ENCODE results near the gene MRTFA.
A peak's percentile ranks its signal among the peaks of the same experiment; 100 is the strongest.

The MRTFA gene

DNA sequence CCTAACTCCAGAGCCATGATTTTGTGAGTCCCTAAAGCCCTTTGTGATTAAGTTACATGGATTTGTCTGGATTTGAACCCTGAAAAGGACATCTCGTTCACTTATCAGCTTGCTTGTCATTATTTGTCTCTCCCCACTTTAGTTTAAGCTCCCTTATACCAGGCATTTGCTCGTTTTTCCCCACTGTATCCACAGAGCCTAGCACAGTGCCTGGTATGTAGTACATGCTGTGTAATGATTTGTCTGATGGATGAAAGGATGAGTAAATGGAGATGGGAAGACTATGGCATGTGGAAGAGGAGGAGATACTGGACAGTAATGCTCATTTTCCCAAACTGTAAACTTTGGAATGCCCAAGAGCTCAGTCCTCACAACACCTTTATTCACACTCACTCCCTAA is 33.5 kb upstream of the MRTFA start:
- TF ChIP-seq GATA3 (IDR thresholded peaks at IDR 0.05; ENCODE audit: low read depth, low read length) = no peak
- TF ChIP-seq GATA2 (IDR thresholded peaks at IDR 0.05; ENCODE audit: low read depth, low read length) = no peak

DNA sequence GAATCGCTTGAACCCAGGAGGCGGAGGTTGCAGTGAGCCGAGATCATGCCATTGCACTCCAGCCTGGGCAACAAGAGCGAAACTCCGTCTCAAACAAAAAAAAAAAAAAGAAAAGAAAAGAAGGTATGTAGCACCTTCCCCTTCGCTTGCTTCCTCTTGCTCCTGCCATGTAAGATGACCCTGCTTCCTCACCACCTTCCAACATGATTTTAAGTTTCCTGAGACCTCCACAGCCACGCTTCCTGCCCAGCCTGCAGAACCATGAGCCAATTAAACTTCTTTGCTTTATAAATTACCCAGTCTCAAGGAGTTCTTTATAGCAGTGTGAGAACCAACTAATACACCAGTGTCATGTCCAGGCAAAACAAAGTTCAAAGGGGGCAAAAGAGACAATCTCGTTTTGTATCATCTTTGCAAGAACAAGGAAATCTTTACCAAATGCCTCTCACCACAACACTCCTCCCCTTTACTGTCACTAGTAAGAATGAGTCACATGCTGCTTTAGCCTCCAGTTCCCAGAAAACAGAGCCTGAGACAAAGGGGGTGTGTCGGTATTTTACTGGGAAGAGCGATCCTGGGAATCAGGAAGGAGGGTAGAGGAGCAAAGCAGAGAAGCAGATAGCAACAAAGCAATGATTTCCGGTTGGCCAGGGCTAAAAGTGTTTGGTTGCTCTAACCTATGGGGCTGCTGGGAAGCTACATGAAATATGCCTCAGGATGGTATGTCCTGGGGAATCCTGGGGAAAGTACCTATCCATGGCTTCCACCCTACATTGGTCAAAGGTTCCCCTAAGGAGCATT is 32.3 kb upstream of the MRTFA start:
- TF ChIP-seq GATA3 (IDR thresholded peaks at IDR 0.05; ENCODE audit: low read depth, low read length) (no peak), GATA2 (IDR thresholded peaks at IDR 0.05; ENCODE audit: low read depth, low read length) (no peak)

DNA sequence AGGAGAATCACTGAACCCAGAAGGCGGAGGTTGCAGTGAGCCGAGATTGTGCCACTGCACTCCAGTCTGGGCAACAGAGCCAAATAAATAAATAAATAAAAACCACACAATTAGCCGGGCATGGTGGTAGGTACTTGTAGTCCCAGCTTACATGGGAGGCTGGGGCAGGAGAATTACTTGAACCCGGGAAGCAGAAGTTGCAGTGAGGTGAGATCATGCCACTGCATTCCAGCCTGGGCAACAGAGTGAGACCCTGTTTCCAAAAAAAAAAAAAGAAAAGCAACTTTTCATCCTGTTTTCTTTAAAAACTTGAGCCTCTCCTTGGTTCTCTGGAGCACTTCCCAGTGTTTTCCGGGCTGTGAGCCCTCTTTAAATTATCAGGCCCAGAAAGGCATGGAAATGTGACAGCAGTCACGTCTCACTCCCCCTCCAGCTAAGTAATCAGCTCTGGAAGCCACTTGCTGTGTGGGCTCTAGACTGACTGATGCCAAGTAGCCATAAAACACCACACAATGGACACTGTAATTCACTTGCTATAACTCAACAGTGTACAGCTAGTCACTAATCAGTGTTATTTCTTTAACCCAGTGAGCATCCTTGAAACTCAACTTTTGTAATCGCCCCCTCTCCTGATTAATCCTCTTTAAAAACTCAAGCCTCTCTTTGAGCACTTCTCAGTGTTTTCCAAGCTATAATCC is 29.8 kb upstream of the MRTFA start:
- TF ChIP-seq GATA2 (IDR thresholded peaks at IDR 0.05; ENCODE audit: low read depth, low read length) (no peak), GATA3 (IDR thresholded peaks at IDR 0.05; ENCODE audit: low read depth, low read length) (no peak)

DNA sequence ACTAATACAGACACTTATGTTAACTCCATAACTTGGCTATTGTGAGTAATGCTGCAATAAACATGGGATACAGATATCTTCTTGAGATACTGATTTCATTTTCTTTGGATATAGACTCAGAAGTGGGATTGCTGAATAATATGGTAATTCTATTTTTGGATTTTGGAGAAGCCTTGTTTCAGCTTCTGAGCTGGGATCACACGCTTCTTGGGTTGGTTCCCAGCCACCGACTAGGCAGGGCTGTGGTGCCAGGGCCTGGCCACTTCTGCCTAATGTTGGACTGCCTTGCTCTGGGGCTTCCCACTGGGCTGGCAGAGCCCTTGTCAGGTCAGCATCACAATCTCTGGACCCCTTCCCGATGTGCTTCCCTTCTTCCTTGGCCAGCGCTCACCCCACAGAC is 28.8 kb upstream of the MRTFA start:
- no peak for TF ChIP-seq GATA3 (IDR thresholded peaks at IDR 0.05; ENCODE audit: low read depth, low read length)
- TF ChIP-seq GATA2 (IDR thresholded peaks at IDR 0.05; ENCODE audit: low read depth, low read length) = no peak

DNA sequence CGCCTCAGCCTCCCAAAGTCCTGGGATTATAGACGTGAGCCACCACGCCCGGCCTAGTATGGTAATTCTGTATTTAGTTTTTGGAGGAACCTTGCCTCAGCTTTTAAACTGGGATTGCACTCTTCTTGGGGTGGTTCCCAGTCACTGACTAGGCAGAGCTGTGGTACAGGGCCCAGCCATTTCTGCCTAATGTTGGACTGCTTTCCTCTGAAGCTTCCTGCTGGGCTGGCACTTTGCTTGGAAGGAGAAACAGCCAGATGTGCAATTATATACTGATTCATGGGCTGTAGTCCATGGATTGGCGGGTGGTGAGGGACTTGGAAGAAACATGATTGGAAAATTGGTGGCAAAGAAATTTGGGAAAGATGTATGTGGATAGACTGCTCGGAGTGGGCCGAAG is 25.2 kb upstream of the MRTFA start:
- no peak for TF ChIP-seq GATA3 (IDR thresholded peaks at IDR 0.05; ENCODE audit: low read depth, low read length)
- TF ChIP-seq GATA2 (IDR thresholded peaks at IDR 0.05; ENCODE audit: low read depth, low read length) = no peak

DNA sequence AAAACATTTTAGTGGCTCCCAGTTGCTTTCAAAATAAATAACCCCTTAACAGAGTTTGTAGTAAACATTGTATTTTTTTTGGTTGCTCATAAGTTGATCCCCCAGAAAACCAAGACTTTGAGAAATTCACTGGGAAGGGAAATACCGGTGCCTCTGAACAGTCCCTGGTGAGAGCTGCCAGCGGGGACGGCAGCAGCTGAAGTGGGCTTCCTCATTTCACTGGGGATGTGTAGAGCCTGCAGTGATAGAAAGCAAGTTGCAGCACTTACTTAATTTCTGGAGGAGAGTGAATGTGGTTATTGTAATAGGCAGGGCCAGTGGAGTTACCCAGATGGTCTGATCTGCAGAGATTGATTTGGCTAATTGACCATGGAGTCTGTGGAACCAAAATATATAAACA is 24.2 kb upstream of the MRTFA start:
- TF ChIP-seq GATA2 (IDR thresholded peaks at IDR 0.05; ENCODE audit: low read depth, low read length) (no peak), GATA3 (IDR thresholded peaks at IDR 0.05; ENCODE audit: low read depth, low read length) (no peak)

DNA sequence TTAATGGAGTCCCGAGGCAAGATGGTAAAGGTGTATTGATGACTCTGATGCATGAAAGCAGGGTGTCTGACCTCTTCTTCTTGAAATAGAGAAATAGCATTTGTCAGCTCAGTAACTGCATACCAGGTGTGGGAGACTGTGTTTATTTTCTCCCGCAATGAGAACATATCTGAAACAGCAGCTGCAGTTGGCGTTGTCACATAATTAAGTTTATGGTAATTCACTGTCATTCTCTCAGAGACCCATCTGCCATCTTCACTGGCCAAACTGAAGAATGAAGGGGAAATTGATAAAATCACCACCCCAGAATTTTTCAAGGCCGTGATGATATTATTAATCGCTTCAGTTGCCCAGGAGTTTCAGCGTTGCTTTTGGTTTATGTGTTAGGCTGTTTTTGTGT is 22.6 kb upstream of the MRTFA start:
- TF ChIP-seq GATA2 (IDR thresholded peaks at IDR 0.05; ENCODE audit: low read depth, low read length) = no peak
- TF ChIP-seq GATA3 (IDR thresholded peaks at IDR 0.05; ENCODE audit: low read depth, low read length) = no peak

DNA sequence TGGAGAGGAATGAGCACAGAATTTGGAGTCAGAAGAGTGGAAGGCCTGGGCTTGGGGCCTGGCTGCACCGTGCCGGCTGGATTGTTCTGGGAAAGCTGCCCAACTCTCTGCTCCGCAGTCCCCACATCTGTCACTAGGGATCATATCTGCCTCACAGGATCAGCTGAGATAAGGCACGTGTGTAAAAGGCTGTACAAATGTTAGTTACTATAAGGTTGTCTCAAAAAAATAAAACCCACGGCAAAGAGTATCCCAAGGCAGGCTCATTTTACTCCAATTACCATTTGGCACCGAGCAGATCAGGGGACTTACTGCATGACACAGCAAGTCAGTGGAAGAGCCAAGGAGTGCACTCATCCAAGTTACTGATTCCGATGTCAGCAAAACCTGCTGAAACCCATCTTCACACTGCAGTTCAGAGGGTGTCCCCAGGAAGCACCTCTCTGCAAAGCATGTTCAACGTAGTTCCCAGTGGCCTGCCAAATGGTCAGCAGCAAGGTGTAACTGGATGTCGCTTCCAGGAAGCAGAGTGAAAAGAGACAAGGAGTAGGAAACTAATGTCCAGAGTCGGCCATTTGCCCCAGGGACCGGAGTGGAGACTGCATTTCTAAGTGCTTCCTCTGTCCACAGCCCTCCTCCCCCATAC is 18.1 kb upstream of the MRTFA start:
- TF ChIP-seq GATA2 (IDR thresholded peaks at IDR 0.05; ENCODE audit: low read depth, low read length) (peak; percentile 86), GATA3 (IDR thresholded peaks at IDR 0.05; ENCODE audit: low read depth, low read length) (peak; percentile 59)

DNA sequence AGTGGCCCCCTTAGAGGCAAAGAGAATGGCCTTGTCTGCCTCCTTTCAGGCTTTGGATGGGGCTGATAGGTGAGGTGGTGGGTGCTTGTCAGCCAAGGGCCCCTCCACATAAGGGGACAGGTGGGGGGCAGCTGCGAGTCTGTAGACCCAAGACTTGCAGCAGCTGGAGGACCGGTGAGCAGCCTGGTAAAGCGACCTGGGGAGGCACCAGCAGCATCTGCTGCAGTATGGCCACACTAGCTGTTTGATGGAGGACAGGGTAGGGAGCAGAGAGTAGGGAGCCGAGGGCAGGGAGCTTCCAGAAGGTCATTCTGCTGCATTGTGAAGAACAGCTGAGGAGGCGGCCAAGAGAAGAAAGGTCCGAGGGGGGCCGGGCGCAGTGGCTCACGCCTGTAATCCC is 16.8 kb upstream of the MRTFA start:
- TF ChIP-seq GATA3 (IDR thresholded peaks at IDR 0.05; ENCODE audit: low read depth, low read length) (no peak), GATA2 (IDR thresholded peaks at IDR 0.05; ENCODE audit: low read depth, low read length) (no peak)

DNA sequence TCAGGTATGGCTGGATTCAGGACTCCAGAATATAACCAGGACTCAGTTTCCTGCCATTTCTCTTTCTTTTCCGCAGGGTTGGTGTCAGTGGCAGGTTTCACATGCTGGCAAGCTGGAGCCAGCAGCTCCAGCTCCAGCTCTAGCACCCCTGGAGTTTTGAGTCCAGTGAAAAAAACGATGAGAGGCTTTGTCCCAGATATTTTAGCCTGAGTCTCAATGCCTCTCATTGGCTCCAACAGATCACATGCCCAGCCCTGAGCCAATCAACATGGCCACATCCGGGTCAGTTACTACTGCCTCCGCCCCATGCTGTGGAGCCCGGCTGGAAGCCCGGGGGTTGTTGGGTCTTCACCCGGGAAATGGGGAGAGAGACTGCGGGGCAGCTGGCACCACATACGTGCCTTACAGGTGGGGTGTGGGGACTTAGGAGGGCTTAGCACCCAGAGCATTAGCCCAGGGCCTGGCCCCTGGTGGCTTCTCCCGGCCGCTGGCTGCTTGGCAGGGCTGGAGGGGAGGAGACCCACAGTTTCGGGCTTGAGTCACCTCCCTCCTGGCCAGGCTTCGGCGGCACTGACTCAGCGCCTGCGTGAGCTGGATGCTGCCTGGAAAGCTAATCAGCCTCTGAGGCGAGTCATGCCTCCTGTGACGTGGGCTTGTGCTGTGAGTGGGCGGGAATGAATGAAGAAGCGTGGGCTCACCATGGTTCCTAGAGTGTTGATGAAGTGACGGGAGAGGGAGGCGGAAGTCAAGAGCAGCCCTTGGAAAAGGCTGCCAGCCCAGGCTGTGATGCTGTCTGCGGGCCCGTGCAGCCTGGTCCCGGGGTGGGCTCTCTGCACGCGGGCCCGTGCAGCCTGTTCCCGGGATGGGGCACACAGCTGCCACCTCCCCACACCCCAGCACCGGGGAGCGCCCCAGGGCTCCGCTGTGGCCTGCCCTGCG is 15.3 kb upstream of the MRTFA start:
- no peak for TF ChIP-seq GATA2 (IDR thresholded peaks at IDR 0.05; ENCODE audit: low read depth, low read length)
- TF ChIP-seq GATA3 (IDR thresholded peaks at IDR 0.05; ENCODE audit: low read depth, low read length) = no peak

DNA sequence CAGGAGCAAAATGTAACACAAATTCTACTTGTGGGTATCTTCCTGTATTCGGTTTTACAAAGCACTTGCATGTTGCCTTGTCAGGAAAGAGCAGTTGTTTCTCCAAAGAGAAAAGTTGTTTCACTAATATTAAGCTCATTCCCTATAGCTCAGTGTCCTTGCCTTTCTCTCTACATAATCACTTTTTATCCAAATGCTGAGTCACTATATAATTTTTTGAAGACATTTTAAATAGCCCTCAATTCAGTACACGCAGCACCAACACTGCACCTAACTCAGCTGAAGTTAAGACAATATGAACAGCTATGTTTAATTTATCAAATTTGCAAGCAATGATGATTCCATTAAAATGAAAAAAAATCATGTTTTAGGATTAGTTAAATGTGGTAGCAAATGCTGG is 14.5 kb upstream of the MRTFA start:
- TF ChIP-seq GATA2 (IDR thresholded peaks at IDR 0.05; ENCODE audit: low read depth, low read length) (no peak), GATA3 (IDR thresholded peaks at IDR 0.05; ENCODE audit: low read depth, low read length) (no peak)

DNA sequence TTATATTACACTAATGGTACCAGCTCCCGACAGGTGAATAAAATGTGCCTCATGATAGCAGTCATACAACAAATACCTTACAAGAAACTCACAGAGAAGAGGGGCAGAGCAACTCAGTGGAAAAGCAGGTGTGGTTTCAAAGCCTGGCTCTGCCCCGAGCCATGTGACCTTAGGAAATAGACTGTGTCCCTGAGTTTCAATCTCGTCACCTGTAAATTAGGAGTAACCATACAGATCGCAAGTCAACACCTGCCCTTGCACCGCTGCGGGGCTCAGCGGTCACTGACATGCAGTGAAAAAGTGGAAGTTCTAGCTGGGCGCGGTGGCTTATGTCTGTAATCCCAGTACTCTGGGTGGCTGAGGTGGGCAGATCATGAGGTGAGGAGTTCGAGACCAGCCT is 11.9 kb upstream of the MRTFA start:
- TF ChIP-seq GATA2 (IDR thresholded peaks at IDR 0.05; ENCODE audit: low read depth, low read length) (no peak), GATA3 (IDR thresholded peaks at IDR 0.05; ENCODE audit: low read depth, low read length) (no peak)

DNA sequence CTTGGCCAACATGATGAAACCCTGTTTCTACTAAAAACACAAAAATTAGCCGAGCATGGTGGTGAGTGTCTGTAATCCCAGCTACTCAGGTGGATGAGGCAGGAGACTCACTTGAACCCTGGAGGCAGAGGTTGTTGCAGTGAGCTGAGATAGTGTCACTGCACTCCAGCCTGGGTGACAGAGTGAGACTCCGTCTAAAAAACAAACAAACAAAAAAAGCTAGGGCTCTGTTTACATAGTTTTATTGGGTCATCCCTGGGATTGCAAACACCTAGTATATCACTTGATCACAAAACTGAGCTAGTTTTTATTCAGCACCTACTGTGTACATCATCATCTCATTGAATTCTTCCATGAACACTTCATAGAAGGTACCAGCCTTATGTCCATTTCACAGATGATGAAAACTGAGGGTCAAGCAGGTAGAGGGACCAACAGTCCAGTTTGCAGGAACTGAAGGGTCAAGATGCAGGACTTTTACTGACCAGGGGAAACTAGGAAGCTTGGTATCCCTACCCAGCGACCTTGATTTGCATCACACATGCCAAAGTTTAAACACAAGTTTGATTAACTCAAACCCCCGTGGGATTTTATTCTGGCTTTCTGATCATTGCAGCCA is 9.2 kb upstream of the MRTFA start:
- TF ChIP-seq GATA3 (IDR thresholded peaks at IDR 0.05; ENCODE audit: low read depth, low read length) (no peak), GATA2 (IDR thresholded peaks at IDR 0.05; ENCODE audit: low read depth, low read length) (no peak)
